Activated T-helper 1 cell treated with anti-CD3 and anti-CD28 coated beads, Interleukin-12 subunit alpha, Interleukin-12 subunit beta, Interleukin-2, Interleukin-4 antibody, amounts not matched to agents 30 ng/mL and 10 ng/mL and 1 ng/mL, durations not matched to agents 14 hours and 24 hours and 36 hours (primary cell): Measurements from ENCODE around the gene GLIPR2. TPM values are rescaled to one million over a fixed set of nuclear protein-coding genes. Genes with fewer than 3 reads are reported as not detected.
A peak's percentile ranks its signal among the peaks of the same experiment; 100 is the strongest.
"Not testable (repeated sequence)": the region's sequence is repeated elsewhere in the genome, so short reads cannot be mapped to it uniquely, and the experiment has no call there.

Source experiments
- DNase-seq: peaks from one replicate; pipeline ENCODE4 v3.0.0; 2021; ENCODE audit warnings: low spot score
- H3K27ac Mint-ChIP-seq: one replicate; pipeline ENCODE4 v1.8.0; 2021; ENCODE audit warnings: mild to moderate bottlenecking, mixed read lengths
- H3K27me3 Mint-ChIP-seq: one replicate; pipeline ENCODE4 v1.8.0; 2022; ENCODE audit warnings: mild to moderate bottlenecking, moderate library complexity, mixed read lengths; ENCODE audit not compliant: insufficient read depth
- H3K36me3 Mint-ChIP-seq: one replicate; pipeline ENCODE4 v1.8.0; 2021; ENCODE audit warnings: low read depth, mixed read lengths
- H3K4me1 Mint-ChIP-seq: one replicate; pipeline ENCODE4 v1.8.0; 2021; ENCODE audit warnings: low read depth, mixed read lengths
- H3K4me3 Mint-ChIP-seq: one replicate; pipeline ENCODE4 v1.8.0; 2021; ENCODE audit warnings: mild to moderate bottlenecking, moderate library complexity, mixed read lengths
- H3K9me3 Mint-ChIP-seq: one replicate; pipeline ENCODE4 v1.8.0; 2021; ENCODE audit warnings: mixed read lengths
- intact Hi-C: fragments of 100-400 bp; cut with micrococcal nuclease; formaldehyde crosslinking; loops from one replicate; pipeline ENCODE4 v1.15.1; 2024
- total RNA-seq: library from RNA; stranded (reverse); gene quantifications from 2 replicates; pipeline ENCODE4 v1.2.3, GENCODE V29; 2022

Gene GLIPR2, protein sequence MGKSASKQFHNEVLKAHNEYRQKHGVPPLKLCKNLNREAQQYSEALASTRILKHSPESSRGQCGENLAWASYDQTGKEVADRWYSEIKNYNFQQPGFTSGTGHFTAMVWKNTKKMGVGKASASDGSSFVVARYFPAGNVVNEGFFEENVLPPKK
- total RNA-seq = 26.3 and 27.5 TPM in 2 replicates

DNA sequence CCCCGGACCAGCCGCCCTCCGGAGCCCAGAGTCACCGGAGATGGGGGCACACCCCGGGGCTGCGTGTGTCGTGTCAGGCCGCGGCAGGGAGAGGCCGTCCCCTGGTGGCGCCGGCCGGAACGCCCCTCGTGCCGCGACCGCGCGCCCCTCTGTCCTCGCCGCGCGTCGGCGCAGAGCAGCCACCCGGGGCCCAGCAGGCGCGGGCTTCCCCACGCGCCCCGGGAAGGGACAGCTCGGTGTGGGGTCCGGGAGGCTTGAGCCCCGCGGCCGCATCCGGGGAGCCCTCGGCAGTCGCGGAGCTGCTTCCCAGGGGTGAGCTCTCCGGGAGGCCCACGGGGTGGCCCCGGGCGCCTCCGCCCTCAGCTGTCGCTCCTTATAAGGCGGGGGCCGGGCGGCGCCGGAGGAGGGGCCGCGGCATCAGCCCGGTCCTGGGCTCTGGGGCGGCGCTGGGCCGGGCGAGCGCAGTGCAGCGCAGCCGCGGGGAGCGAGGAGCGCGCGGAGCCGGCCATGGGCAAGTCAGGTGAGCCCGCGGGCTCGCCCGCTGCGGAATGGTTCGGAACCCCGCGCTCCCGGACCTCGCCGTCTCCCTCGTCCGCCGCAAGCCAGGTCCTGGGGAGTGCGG, at the start of gene GLIPR2:
TSS of gene GLIPR2 (plus strand) at position 462 of the 622 bp plus-strand sequence. CDS start at position 508, 46 bp downstream.
- peaks cover 20% of the 10 kb centered on the region for H3K27me3 Mint-ChIP-seq
- H3K4me3 Mint-ChIP-seq = peak within 1 kb of the TSS; percentile 93
- peaks cover 4% of the 10 kb centered on the region for H3K36me3 Mint-ChIP-seq
- no peaks in the 10 kb centered on the region for H3K9me3 Mint-ChIP-seq
- H3K4me1 Mint-ChIP-seq = peaks cover 50% of the 10 kb centered on the region
- DNase-seq = peak; percentile 81
- peak within 1 kb of the TSS; percentile 83 for H3K27ac Mint-ChIP-seq
- intact Hi-C loops = loop anchor here (1.0 to 10.0 kb wide), 5 partner anchors 8 to 322 kb away; partner anchors contain the start of genes CLTA, HINT2 and SPAG8

DNA sequence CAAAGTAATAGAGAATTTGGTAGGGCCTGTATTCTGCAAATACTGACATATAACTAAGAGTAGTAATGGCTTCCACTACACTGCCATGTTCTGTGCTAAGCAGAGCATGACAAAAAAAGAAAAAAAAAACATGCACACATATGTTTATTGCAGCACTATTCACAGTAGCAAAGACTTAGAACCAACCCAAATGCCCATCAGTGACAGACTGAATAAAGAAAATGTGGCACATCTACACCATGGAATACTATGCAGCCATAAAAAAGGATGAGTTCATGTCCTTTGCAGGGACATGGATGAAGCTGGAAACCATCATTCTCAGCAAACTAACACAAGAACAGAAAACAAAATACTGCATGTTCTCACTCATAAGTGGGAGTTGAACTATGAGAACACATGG, 49.5 kb upstream of the GLIPR2 start:
- intact Hi-C loops, H3K4me1 Mint-ChIP-seq, DNase-seq, H3K27ac Mint-ChIP-seq, H3K4me3 Mint-ChIP-seq, H3K36me3 Mint-ChIP-seq, H3K9me3 Mint-ChIP-seq, H3K27me3 Mint-ChIP-seq: not testable (repeated sequence)

DNA sequence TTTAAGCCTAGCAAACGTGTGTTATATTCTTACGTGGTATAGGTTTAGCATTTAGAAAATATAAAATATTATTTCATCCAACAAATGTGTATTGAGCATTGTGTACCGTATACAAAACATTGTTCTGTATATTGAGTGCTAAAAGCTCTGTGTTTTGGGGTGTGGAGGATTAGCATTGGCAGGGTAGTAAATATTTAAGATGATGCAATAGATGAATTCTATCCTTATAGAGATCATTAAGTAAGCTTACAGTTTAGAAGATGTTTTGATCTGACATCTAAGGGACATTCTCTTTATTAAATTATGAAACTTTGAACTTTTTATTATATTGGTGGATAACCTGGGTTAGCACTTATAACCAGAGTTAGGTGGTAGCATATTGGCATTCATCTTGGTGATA, 48.5 kb upstream of the GLIPR2 start:
- no peak for DNase-seq
- Mint-ChIP-seq H3K27me3 (no peaks in the 10 kb centered on the region), H3K4me3 (no peak overlapping the region), H3K36me3 (peaks cover 9% of the 10 kb centered on the region), H3K9me3 (peaks cover 7% of the 10 kb centered on the region), H3K4me1 (peaks cover 13% of the 10 kb centered on the region), H3K27ac (no peak overlapping the region)
- intact Hi-C loops = no loop called here

DNA sequence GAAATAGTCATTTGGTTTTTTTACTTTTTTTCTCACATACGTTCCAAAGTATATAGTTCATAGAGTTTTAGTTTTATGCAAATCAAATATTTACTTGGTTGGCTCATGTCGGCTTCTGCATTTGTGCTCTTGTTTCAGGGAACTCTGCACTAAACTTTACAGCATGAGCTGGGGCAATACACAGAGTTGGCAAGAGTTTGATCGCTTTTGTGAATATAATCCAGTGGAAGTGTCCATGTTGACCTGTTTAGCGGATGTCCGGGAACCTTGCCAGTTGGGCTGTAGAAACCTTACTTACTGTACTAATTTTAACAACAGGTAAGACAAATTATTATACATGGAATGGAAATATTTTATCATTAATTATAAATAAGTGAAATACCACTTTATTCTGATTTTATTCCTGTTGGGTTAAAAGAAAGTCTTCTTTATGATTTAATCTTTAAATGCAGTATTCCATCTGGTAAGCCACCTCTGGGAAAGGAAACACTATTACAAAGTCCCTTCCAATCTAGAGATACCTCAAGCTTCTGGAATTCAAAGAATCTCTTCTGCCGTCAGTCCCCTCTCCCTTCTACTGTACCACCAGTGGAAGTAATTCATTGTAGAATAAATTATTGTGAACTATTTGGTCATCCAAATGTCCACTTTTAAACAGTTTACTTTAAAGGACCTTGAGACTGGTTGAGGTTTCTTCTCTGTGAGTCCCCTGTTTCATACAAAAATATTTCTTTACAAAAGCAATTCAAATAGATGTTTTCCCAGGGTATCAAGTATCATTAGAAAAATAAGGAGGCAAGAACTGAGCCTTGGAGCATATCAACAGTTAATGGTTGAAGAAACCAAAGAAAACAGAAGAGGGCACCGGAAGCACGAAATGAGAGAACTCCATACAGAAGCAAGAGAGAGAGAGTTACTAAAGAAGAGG, 45.2 kb upstream of the GLIPR2 start:
- Mint-ChIP-seq H3K9me3 (peaks cover 7% of the 10 kb centered on the region), H3K27ac (peak overlapping the region; percentile 14), H3K36me3 (peaks cover 9% of the 10 kb centered on the region), H3K4me1 (peaks cover 20% of the 10 kb centered on the region), H3K27me3 (no peaks in the 10 kb centered on the region), H3K4me3 (no peak overlapping the region)
- intact Hi-C loops = loop anchor here (5.0 kb wide), 1 partner anchor 54 kb away; the partner anchor contains the start of gene RECK
- DNase-seq = no peak

DNA sequence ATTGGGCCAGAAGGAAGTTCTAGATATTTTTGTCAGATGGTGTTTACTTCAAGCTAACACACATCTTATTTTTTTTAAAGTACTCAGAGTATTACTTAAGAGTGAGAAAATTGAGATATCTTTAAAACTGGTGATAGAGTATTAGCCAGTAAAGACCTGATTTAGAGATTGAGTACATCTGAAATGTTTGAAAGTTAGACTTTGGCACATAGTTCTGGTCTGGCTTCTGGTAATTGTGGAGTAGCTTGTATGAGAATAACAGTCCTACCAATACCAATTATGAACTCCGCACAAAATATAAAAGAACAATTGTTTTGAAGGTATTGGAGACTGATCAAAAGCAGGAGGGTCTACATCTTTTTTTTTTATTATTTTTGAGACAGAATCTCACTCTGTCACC, 44.5 kb upstream of the GLIPR2 start:
- Mint-ChIP-seq H3K9me3 (peaks cover 7% of the 10 kb centered on the region), H3K4me1 (peaks cover 20% of the 10 kb centered on the region), H3K4me3 (no peak overlapping the region), H3K27me3 (no peaks in the 10 kb centered on the region), H3K27ac (no peak overlapping the region), H3K36me3 (peaks cover 8% of the 10 kb centered on the region)
- DNase-seq = no peak
- intact Hi-C loops = loop anchor here (5.0 kb wide), 1 partner anchor 55 kb away; the partner anchor contains the start of gene RECK

DNA sequence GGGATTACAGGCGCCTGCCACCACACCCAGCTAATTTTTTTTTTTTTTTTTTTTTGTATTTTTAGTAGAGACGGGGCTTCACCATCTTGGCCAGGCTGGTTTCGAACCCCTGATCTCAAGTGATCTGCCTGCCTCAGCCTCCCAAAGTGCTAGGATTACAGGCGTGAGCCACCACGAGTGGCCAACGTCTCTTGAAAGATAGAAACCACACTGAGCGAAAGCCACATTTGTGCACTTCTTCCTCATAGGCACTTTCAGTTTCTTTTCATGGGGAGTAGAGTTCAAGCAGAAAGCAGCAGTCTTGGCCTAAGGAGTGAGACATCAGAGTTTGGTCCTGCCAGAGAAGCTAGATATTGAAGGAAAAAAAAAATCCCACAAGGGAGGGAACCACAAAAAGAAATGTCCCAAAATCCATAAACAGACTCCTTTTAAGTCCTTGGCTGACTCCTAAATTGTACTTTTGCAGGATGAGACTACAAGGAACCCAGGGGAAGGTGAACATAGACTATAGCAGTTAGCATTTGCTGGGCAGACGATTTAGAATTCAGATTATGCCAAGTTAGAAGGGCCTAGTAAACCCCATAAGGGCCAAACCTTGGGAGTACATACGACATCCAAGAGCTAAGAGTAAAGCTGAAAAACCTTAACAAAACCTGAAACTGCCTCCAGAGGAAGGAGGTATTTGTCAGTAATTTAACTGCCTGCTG, 43.9 kb upstream of the GLIPR2 start:
- Mint-ChIP-seq H3K27ac (peak overlapping the region; percentile 82), H3K36me3 (peaks cover 5% of the 10 kb centered on the region), H3K4me3 (no peak overlapping the region), H3K27me3 (no peaks in the 10 kb centered on the region), H3K4me1 (peaks cover 20% of the 10 kb centered on the region), H3K9me3 (peaks cover 7% of the 10 kb centered on the region)
- intact Hi-C loops = loop anchor here (5.0 kb wide), 1 partner anchor 55 kb away; the partner anchor contains the start of gene RECK
- DNase-seq = peak; percentile 49

GRCh38 chr9:36093384-36093783, 43.1 kb upstream of the GLIPR2 start:
- no peak overlapping the region for H3K4me3 Mint-ChIP-seq
- H3K27ac Mint-ChIP-seq = no peak overlapping the region
- no peak for DNase-seq
- peaks cover 20% of the 10 kb centered on the region for H3K4me1 Mint-ChIP-seq
- no peaks in the 10 kb centered on the region for H3K27me3 Mint-ChIP-seq
- H3K36me3 Mint-ChIP-seq = peaks cover 5% of the 10 kb centered on the region
- H3K9me3 Mint-ChIP-seq = peaks cover 7% of the 10 kb centered on the region
- intact Hi-C loops = loop anchor here (5.0 kb wide), 1 partner anchor 56 kb away; the partner anchor contains the start of gene RECK

GRCh38 chr9:36099718-36100117, 36.8 kb upstream of the GLIPR2 start:
- H3K4me1 Mint-ChIP-seq = peaks cover 8% of the 10 kb centered on the region
- H3K4me3 Mint-ChIP-seq = no peak overlapping the region
- intact Hi-C loops = no loop called here
- DNase-seq = no peak
- H3K36me3 Mint-ChIP-seq = no peaks in the 10 kb centered on the region
- no peaks in the 10 kb centered on the region for H3K9me3 Mint-ChIP-seq
- H3K27ac Mint-ChIP-seq = no peak overlapping the region
- peaks cover 2% of the 10 kb centered on the region for H3K27me3 Mint-ChIP-seq

- H3K36me3 Mint-ChIP-seq = no peaks in the 10 kb centered on the region
- no peak overlapping the region for H3K27ac Mint-ChIP-seq
- no peak overlapping the region for H3K4me3 Mint-ChIP-seq
- no peaks in the 10 kb centered on the region for H3K9me3 Mint-ChIP-seq
- H3K4me1 Mint-ChIP-seq = peaks cover 8% of the 10 kb centered on the region
- H3K27me3 Mint-ChIP-seq = peaks cover 2% of the 10 kb centered on the region
- no peak for DNase-seq
- intact Hi-C loops = no loop called here
Measured at GRCh38 chr9:36100532-36100931, 36.0 kb upstream of the GLIPR2 start.

DNA sequence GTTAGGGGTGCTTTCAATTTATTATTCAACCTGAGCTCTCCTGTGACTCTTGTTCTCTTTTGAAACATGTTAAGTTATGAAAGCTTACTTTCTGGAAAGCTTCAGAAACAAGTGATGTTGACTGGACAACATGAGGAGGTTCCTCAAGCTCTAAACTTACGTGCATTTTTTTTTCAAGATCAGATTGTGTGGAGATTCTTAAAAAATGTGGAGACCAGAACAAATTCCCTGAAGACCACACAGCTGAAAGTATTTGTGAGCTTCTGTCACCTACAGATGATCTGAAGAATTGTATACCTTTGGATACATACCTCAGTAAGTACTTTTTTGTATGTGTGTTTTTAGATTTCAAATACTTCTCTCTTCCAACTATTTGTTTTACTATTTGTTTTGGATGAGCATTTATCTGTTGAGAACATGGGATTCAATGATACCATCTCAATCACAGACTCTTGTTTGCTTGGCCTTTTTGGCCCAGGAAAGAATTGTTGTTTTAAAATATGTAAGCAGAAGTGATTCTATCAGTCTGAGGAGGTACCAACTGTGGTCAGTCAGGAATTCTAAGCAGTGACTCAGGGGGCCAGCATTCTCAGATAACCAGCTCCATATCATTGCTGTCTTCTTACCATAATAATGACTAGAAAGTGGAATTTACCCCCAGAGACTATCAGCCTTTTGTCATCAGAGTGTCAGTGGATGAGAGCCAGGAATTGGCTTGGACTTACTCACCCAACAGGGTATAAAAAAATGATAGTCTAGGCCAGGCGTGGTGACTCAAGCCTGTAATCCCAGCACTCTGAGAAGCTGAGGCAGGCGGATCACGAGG, 34.4 kb upstream of the GLIPR2 start:
- intact Hi-C loops = no loop called here
- DNase-seq = no peak
- H3K4me1 Mint-ChIP-seq = peaks cover 8% of the 10 kb centered on the region
- H3K4me3 Mint-ChIP-seq = no peak overlapping the region
- H3K36me3 Mint-ChIP-seq = no peaks in the 10 kb centered on the region
- peaks cover 2% of the 10 kb centered on the region for H3K27me3 Mint-ChIP-seq
- no peaks in the 10 kb centered on the region for H3K9me3 Mint-ChIP-seq
- H3K27ac Mint-ChIP-seq = no peak overlapping the region

DNA sequence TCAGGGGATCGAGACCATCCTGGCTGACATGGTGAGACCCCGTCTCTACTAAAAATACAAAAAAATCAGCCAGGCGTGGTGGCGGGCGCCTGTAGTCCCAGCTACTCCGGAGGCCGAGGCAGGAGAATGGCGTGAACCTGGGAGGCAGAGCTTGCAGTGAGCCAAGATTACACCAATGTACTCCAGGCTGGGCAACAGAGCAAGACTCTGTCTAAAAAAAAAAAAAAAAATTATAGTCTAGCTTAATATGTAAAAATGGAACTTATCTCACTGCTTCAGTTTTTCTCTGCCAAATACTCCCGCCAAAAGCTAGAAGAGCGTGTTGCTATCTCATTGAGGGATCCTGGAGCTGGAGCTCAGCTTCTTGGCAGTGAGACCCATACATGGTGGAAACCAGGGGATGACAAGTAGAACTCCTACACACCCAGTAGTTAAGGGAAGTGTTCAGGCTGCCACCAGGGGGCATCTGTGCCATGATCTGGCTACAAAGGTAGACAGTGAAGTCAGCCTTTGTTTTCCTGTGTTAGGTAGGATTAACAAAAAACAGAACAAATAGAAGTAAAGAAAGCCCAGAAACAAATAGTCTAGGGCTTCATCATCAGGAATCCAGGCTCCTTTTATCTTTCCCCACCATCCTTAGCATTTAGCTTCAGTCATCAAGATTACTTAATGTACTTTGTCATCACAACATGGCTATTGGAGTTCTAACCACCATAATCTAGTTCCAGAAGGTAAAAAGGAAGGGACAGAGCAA, 33.6 kb upstream of the GLIPR2 start:
- no peaks in the 10 kb centered on the region for H3K9me3 Mint-ChIP-seq
- peak; percentile 75 for DNase-seq
- H3K36me3 Mint-ChIP-seq = no peaks in the 10 kb centered on the region
- H3K27ac Mint-ChIP-seq = no peak overlapping the region
- peaks cover 8% of the 10 kb centered on the region for H3K4me1 Mint-ChIP-seq
- no peak overlapping the region for H3K4me3 Mint-ChIP-seq
- intact Hi-C loops = loop anchor here (1.0 kb wide), 5 partner anchors 33 to 226 kb away; partner anchors contain the start of genes CLTA and GLIPR2
- peaks cover 2% of the 10 kb centered on the region for H3K27me3 Mint-ChIP-seq
